ENCODE data around the gene SPATS2. TPM values are rescaled to one million over a fixed set of nuclear protein-coding genes. Genes with fewer than 3 reads are reported as not detected.

Gene SPATS2
- total RNA-seq, 1 donor from 2014 or later: 46.3 TPM

GRCh38 chr12:49557187-49557916 is 190.1 kb downstream of the SPATS2 start:
- Histone ChIP-seq H3K79me2 (ENCODE audit: insufficient read depth, low read length) (no peaks in the 10 kb centered on the region), H3K4me3 (ENCODE audit: insufficient read depth, low read depth, low read length) (no peak overlapping the region), H3K9ac (ENCODE audit: low read length) (no peak overlapping the region), H3K27ac (ENCODE audit: low read depth, low read length) (no peak overlapping the region), H3K9me3 (ENCODE audit: insufficient read depth, low read depth, low read length) (no peaks in the 10 kb centered on the region), H4K20me1 (ENCODE audit: insufficient read depth, low read length) (no peaks in the 10 kb centered on the region), H3K36me3 (ENCODE audit: insufficient read depth, low read length) (peaks cover 18% of the 10 kb centered on the region), H2AFZ (ENCODE audit: low read depth, low read length) (no peak overlapping the region), H3K4me2 (ENCODE audit: low read length) (no peak overlapping the region), H3K4me1 (ENCODE audit: insufficient read depth, low read length) (no peaks in the 10 kb centered on the region), H3K27me3 (ENCODE audit: insufficient read depth, low read length) (peaks cover 7% of the 10 kb centered on the region)
- Mint-ChIP-seq H3K4me3 (ENCODE audit: unreplicated experiment) (no peak overlapping the region), H3K27me3 (ENCODE audit: low read depth, unreplicated experiment) (peaks cover 11% of the 10 kb centered on the region), H3K9me3 (ENCODE audit: unreplicated experiment) (no peaks in the 10 kb centered on the region), H3K27ac (ENCODE audit: unreplicated experiment) (no peak overlapping the region), H3K4me1 (ENCODE audit: low read depth, unreplicated experiment) (no peaks in the 10 kb centered on the region), H3K36me3 (ENCODE audit: low read depth, unreplicated experiment) (peaks cover 8% of the 10 kb centered on the region)
- DNase-seq (ENCODE audit: low read depth) (no peak), FAIRE-seq (no peak)
- TF ChIP-seq CTCF (IDR thresholded peaks at IDR 0.05; ENCODE audit: insufficient read depth, low read depth, low read length): no peak
- TF ChIP-seq EZH2 (IDR thresholded peaks at IDR 0.05; ENCODE audit: insufficient read depth, low read length): no peak

- TF ChIP-seq EZH2 (IDR thresholded peaks at IDR 0.05; ENCODE audit: insufficient read depth, low read length) (no peak), CTCF (IDR thresholded peaks at IDR 0.05; ENCODE audit: insufficient read depth, low read depth, low read length) (no peak)
- H3K9me3 Mint-ChIP-seq (ENCODE audit: unreplicated experiment): no peaks in the 10 kb centered on the region
Measured at GRCh38 chr12:49557917-49558215, 190.6 kb downstream of the SPATS2 start.

GRCh38 chr12:49558526-49558925 is 191.3 kb downstream of the SPATS2 start:
- TF ChIP-seq EZH2 (IDR thresholded peaks at IDR 0.05; ENCODE audit: insufficient read depth, low read length): no peak
- TF ChIP-seq CTCF (IDR thresholded peaks at IDR 0.05; ENCODE audit: insufficient read depth, low read depth, low read length): no peak
- no peaks in the 10 kb centered on the region for H3K27me3 ChIP-seq (ENCODE audit: insufficient read depth, low read length)
- no peak for DNase-seq (ENCODE audit: low read depth)
- no peaks in the 10 kb centered on the region for H3K79me2 ChIP-seq (ENCODE audit: insufficient read depth, low read length)
- H3K4me3 Mint-ChIP-seq (ENCODE audit: unreplicated experiment): no peak overlapping the region
- peaks cover 23% of the 10 kb centered on the region for H3K36me3 ChIP-seq (ENCODE audit: insufficient read depth, low read length)
- no peaks in the 10 kb centered on the region for H3K9me3 Mint-ChIP-seq (ENCODE audit: unreplicated experiment)
- no peak overlapping the region for H2AFZ ChIP-seq (ENCODE audit: low read depth, low read length)
- H3K9me3 ChIP-seq (ENCODE audit: insufficient read depth, low read depth, low read length): no peaks in the 10 kb centered on the region
- no peaks in the 10 kb centered on the region for H3K27me3 Mint-ChIP-seq (ENCODE audit: low read depth, unreplicated experiment)
- no peaks in the 10 kb centered on the region for H4K20me1 ChIP-seq (ENCODE audit: insufficient read depth, low read length)
- no peak overlapping the region for H3K27ac ChIP-seq (ENCODE audit: low read depth, low read length)
- FAIRE-seq: no peak
- H3K4me3 ChIP-seq (ENCODE audit: insufficient read depth, low read depth, low read length): no peak overlapping the region
- peaks cover 8% of the 10 kb centered on the region for H3K36me3 Mint-ChIP-seq (ENCODE audit: low read depth, unreplicated experiment)
- H3K4me2 ChIP-seq (ENCODE audit: low read length): no peak overlapping the region
- no peaks in the 10 kb centered on the region for H3K4me1 ChIP-seq (ENCODE audit: insufficient read depth, low read length)
- no peak overlapping the region for H3K9ac ChIP-seq (ENCODE audit: low read length)
- H3K4me1 Mint-ChIP-seq (ENCODE audit: low read depth, unreplicated experiment): no peaks in the 10 kb centered on the region
- H3K27ac Mint-ChIP-seq (ENCODE audit: unreplicated experiment): no peak overlapping the region

More at GRCh38 chr12:49557917-49558215, 190.6 kb downstream of the SPATS2 start:
- Histone ChIP-seq H3K9me3 (ENCODE audit: insufficient read depth, low read depth, low read length) (no peaks in the 10 kb centered on the region), H3K4me3 (ENCODE audit: insufficient read depth, low read depth, low read length) (no peak overlapping the region), H4K20me1 (ENCODE audit: insufficient read depth, low read length) (no peaks in the 10 kb centered on the region), H3K79me2 (ENCODE audit: insufficient read depth, low read length) (no peaks in the 10 kb centered on the region), H3K27ac (ENCODE audit: low read depth, low read length) (no peak overlapping the region), H3K27me3 (ENCODE audit: insufficient read depth, low read length) (peaks cover 3% of the 10 kb centered on the region), H3K36me3 (ENCODE audit: insufficient read depth, low read length) (peaks cover 23% of the 10 kb centered on the region), H3K4me1 (ENCODE audit: insufficient read depth, low read length) (no peaks in the 10 kb centered on the region), H3K9ac (ENCODE audit: low read length) (no peak overlapping the region), H3K4me2 (ENCODE audit: low read length) (no peak overlapping the region), H2AFZ (ENCODE audit: low read depth, low read length) (no peak overlapping the region)
- Mint-ChIP-seq H3K4me3 (ENCODE audit: unreplicated experiment) (no peak overlapping the region), H3K4me1 (ENCODE audit: low read depth, unreplicated experiment) (no peaks in the 10 kb centered on the region), H3K27ac (ENCODE audit: unreplicated experiment) (no peak overlapping the region), H3K36me3 (ENCODE audit: low read depth, unreplicated experiment) (peaks cover 8% of the 10 kb centered on the region), H3K27me3 (ENCODE audit: low read depth, unreplicated experiment) (peaks cover 5% of the 10 kb centered on the region)
- no peak for DNase-seq (ENCODE audit: low read depth)
- FAIRE-seq: no peak
